ENCODE results near the gene NAA10.

The NAA10 gene

GRCh38 chrX:153909024-153909979 is 25.5 kb downstream of the NAA10 start:
- Histone ChIP-seq H3K4me1 (no peaks in the 10 kb centered on the region), H3K27me3 (ENCODE audit: control insufficient read depth, insufficient read depth, low read length) (no peaks in the 10 kb centered on the region), H3K4me2 (ENCODE audit: low read length) (no peak overlapping the region), H3K27ac (no peak overlapping the region), H3K79me2 (no peaks in the 10 kb centered on the region), H3K9me3 (ENCODE audit: control insufficient read depth, low read length) (no peaks in the 10 kb centered on the region), H3K4me3 (ENCODE audit: low read depth, low read length) (no peak overlapping the region), H3K9ac (no peak overlapping the region), H3K36me3 (ENCODE audit: control insufficient read depth, insufficient read depth, low read length) (no peaks in the 10 kb centered on the region), H2AFZ (no peak overlapping the region)
- no peak for TF ChIP-seq CTCF (IDR thresholded peaks at IDR 0.05)

DNA sequence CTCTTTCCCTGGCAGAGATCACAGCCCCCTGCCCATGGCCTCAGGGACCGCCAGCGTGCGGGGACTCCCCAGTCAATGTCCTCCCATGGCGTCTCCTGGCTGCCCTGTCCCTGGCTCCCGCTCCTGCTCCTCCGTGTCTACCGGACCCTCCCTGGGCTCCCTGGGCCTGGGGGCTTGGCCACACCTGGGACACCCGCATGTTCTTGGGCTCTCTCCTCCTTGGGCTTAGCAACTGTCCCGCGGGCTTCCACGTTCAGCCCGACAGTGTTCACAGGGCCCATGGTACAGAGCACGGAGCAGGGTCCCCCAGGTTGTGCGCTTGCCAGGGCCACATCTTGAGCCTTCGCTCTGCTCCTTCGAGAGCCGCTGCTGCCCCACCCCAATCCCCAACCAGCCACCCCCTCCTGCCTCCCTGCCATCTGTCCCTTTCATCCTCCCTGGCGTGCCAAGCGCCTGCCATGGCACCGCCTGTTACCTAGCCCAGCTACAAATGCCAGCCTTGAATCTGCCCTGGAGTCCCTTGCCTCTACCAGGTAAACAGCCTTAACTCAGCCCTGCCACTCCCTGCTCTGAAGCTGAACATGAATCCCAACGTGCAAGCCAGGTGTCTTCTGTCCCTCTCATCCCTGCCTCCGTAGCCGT is 26.5 kb downstream of the NAA10 start:
- no peaks in the 10 kb centered on the region for H3K27me3 ChIP-seq (ENCODE audit: control insufficient read depth, insufficient read depth, low read length)

GRCh38 chrX:153907456-153907855 is 27.4 kb downstream of the NAA10 start:
- Histone ChIP-seq H3K4me3 (ENCODE audit: low read depth, low read length) (no peak overlapping the region), H3K4me2 (ENCODE audit: low read length) (no peak overlapping the region), H3K9me3 (ENCODE audit: control insufficient read depth, low read length) (no peaks in the 10 kb centered on the region), H3K9ac (no peak overlapping the region), H3K4me1 (no peaks in the 10 kb centered on the region), H2AFZ (no peak overlapping the region), H3K27ac (no peak overlapping the region), H3K79me2 (no peaks in the 10 kb centered on the region), H3K36me3 (ENCODE audit: control insufficient read depth, insufficient read depth, low read length) (no peaks in the 10 kb centered on the region), H3K27me3 (ENCODE audit: control insufficient read depth, insufficient read depth, low read length) (no peaks in the 10 kb centered on the region)
- no peak for TF ChIP-seq CTCF (IDR thresholded peaks at IDR 0.05)

More for the DNA sequence above, 26.5 kb downstream of the NAA10 start:
- Histone ChIP-seq H3K36me3 (ENCODE audit: control insufficient read depth, insufficient read depth, low read length) (no peaks in the 10 kb centered on the region), H3K9me3 (ENCODE audit: control insufficient read depth, low read length) (no peaks in the 10 kb centered on the region), H3K4me2 (ENCODE audit: low read length) (no peak overlapping the region), H3K27ac (no peak overlapping the region), H3K4me3 (ENCODE audit: low read depth, low read length) (no peak overlapping the region), H3K9ac (no peak overlapping the region), H3K79me2 (no peaks in the 10 kb centered on the region), H2AFZ (no peak overlapping the region), H3K4me1 (no peaks in the 10 kb centered on the region)
- no peak for TF ChIP-seq CTCF (IDR thresholded peaks at IDR 0.05)

DNA sequence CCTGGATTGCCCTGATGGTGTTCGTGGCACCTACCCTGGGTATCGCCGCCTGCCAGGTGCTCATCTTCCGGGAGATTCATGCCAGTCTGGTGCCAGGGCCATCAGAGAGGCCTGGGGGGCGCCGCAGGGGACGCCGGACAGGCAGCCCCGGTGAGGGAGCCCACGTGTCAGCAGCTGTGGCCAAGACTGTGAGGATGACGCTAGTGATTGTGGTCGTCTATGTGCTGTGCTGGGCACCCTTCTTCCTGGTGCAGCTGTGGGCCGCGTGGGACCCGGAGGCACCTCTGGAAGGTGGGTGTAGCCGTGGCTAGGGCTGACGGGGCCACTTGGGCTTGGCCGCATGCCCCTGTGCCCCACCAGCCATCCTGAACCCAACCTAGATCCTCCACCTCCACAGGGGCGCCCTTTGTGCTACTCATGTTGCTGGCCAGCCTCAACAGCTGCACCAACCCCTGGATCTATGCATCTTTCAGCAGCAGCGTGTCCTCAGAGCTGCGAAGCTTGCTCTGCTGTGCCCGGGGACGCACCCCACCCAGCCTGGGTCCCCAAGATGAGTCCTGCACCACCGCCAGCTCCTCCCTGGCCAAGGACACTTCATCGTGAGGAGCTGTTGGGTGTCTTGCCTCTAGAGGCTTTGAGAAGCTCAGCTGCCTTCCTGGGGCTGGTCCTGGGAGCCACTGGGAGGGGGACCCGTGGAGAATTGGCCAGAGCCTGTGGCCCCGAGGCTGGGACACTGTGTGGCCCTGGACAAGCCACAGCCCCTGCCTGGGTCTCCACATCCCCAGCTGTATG is 28.5 kb downstream of the NAA10 start:
- Histone ChIP-seq H3K9me3 (ENCODE audit: control insufficient read depth, low read length) (no peaks in the 10 kb centered on the region), H3K36me3 (ENCODE audit: control insufficient read depth, insufficient read depth, low read length) (no peaks in the 10 kb centered on the region), H3K27me3 (ENCODE audit: control insufficient read depth, insufficient read depth, low read length) (no peaks in the 10 kb centered on the region), H3K4me3 (ENCODE audit: low read depth, low read length) (no peak overlapping the region), H3K4me2 (ENCODE audit: low read length) (no peak overlapping the region), H3K79me2 (no peaks in the 10 kb centered on the region), H3K9ac (no peak overlapping the region), H3K27ac (no peak overlapping the region), H3K4me1 (no peaks in the 10 kb centered on the region), H2AFZ (no peak overlapping the region)
- TF ChIP-seq CTCF (IDR thresholded peaks at IDR 0.05), result no peak

Measured in parathyroid adenoma (tissue), 2 donors.